HepG2 (cell line): ENCODE measurements around the gene TNFAIP8L3. TPM values are rescaled to one million over a fixed set of nuclear protein-coding genes. Genes with fewer than 3 reads are reported as not detected.

ENCODE experiments used
- CENPT ChIP-seq: sonication (generic); formaldehyde crosslinking; IDR thresholded peaks from 2 replicates; pipeline ENCODE4 v1.8.0; 2022; ENCODE audit warnings: low read depth, mild to moderate bottlenecking, moderate library complexity, missing genetic modification reagents
- EEA1 ChIP-seq: sonication (generic); formaldehyde crosslinking; IDR thresholded peaks from 2 replicates; pipeline ENCODE4 v1.5.1; 2020; ENCODE audit warnings: mild to moderate bottlenecking, missing genetic modification reagents, borderline replicate concordance
- EZH2 ChIP-seq: conservative IDR thresholded peaks from 2 replicates; pipeline ENCODE4 v1.6.1; 2012; ENCODE audit warnings: mild to moderate bottlenecking, low read depth, low read length, moderate library complexity
- ZGPAT ChIP-seq: IDR thresholded peaks from 2 replicates; pipeline ENCODE4 v1.6.1; 2016; ENCODE audit warnings: mild to moderate bottlenecking
- ZNF318 ChIP-seq: sonication (generic); formaldehyde crosslinking; IDR thresholded peaks from 2 replicates; pipeline ENCODE4 v1.4.0; 2020; ENCODE audit warnings: mild to moderate bottlenecking, missing genetic modification reagents
- ZNF407 ChIP-seq: sonication (generic); formaldehyde crosslinking; IDR thresholded peaks from one replicate; pipeline ENCODE4 v1.5.1; 2020; ENCODE audit warnings: mild to moderate bottlenecking, missing genetic modification reagents; ENCODE audit errors: not compliant biosample characterization
- ZNF710 ChIP-seq: sonication (generic); formaldehyde crosslinking; IDR thresholded peaks from 2 replicates; pipeline ENCODE4 v1.5.0; 2020; ENCODE audit warnings: mild to moderate bottlenecking, missing genetic modification reagents, borderline replicate concordance
- polyA plus RNA-seq, 8 experiments: library from polyadenylated mRNA; depleted of rRNA in 3 of 8; stranded (reverse) in 7 of 8; unstranded in 1 of 8; fragments of >200 nt; fragmentation: Illumina TruSeq in 4 of 8; extraction: Trizol in 4 of 8; gene quantifications; 2 replicates each; pipeline versions ENCODE4 v1.2.1 to v1.2.3, GENCODE V29; 2011 to 2016; ENCODE audit warnings: low read depth in 4 of 8, missing spikeins in 1 of 8, mixed read lengths in 1 of 8; ENCODE audit not compliant: insufficient read depth in 1 of 8
- total RNA-seq, 5 experiments: library from RNA; depleted of rRNA; stranded (reverse); fragments of >200 nt; fragmentation: Illumina TruSeq; extraction: Trizol; gene quantifications; 2 replicates each; pipeline ENCODE4 v1.2.3, GENCODE V29; 2016; ENCODE audit warnings: low read depth in 1 of 5

The TNFAIP8L3 gene
- total and polyA plus RNA-seq, 2 of the 13 experiments (the other 11 are each of a cell fraction or from before 2014, with no cell fraction given) = 0.15 to 4.0 TPM

- TF ChIP-seq ZNF407 (no peak), EZH2 (no peak), ZNF318 (CRISPR knock-in tag) (no peak), ZGPAT (CRISPR knock-in tag) (no peak), EEA1 (CRISPR knock-in tag) (no peak), ZNF710 (CRISPR knock-in tag) (no peak), CENPT (CRISPR knock-in tag) (no peak)
Observed at GRCh38 chr15:51011212-51011611, 83.5 kb downstream of the TNFAIP8L3 start (continued).
